NCI-H146 (cell line): ENCODE data around the gene ATG101.
A peak's percentile ranks its signal among the peaks of the same experiment; 100 is the strongest.

Experiments
- DNase-seq: peaks from one replicate; lab custom pipeline; 2025; lab: John Stamatoyannopoulos, UW

Gene ATG101

GRCh38 chr12:52079576-52080402, 10.0 kb downstream of the ATG101 start, which contains the start of gene SMIM41:
Gene SMIM41 (plus strand): TSS chr12:52079704. CDS start chr12:52079780, 76 bp downstream.
- DNase-seq: no peak

- no peak for DNase-seq
Measured at GRCh38 chr12:52080403-52081251, 10.8 kb downstream of the ATG101 start.

GRCh38 chr12:52081263-52081733, 11.5 kb downstream of the ATG101 start:
- DNase-seq: peak; percentile 76

- DNase-seq: no peak
Measured at GRCh38 chr12:52082026-52082668, 12.4 kb downstream of the ATG101 start.

GRCh38 chr12:52082669-52082987, 12.8 kb downstream of the ATG101 start:
- no peak for DNase-seq

- DNase-seq: peak; percentile 54
Measured at GRCh38 chr12:52082988-52083637, 13.3 kb downstream of the ATG101 start.

GRCh38 chr12:52083638-52083996, 13.8 kb downstream of the ATG101 start:
- no peak for DNase-seq

GRCh38 chr12:52084491-52085231, 14.9 kb downstream of the ATG101 start:
- DNase-seq: no peak

- DNase-seq: no peak
Measured at GRCh38 chr12:52085682-52086180, 16.0 kb downstream of the ATG101 start.

- no peak for DNase-seq
Measured at GRCh38 chr12:52086366-52086765, 16.6 kb downstream of the ATG101 start.

GRCh38 chr12:52086944-52087835, 17.4 kb downstream of the ATG101 start:
- no peak for DNase-seq

- no peak for DNase-seq
Measured at GRCh38 chr12:52087961-52088820, 18.4 kb downstream of the ATG101 start.

GRCh38 chr12:52089491-52089890, 19.7 kb downstream of the ATG101 start:
- DNase-seq: no peak

- peak; percentile 24 for DNase-seq
Measured at GRCh38 chr12:52090291-52090690, 20.5 kb downstream of the ATG101 start.

GRCh38 chr12:52091061-52091460, 21.3 kb downstream of the ATG101 start:
- DNase-seq: no peak

- peak; percentile 35 for DNase-seq
Measured at GRCh38 chr12:52091869-52092268, 22.1 kb downstream of the ATG101 start.

GRCh38 chr12:52093346-52093745, 23.6 kb downstream of the ATG101 start:
- DNase-seq: no peak

- no peak for DNase-seq
Measured at GRCh38 chr12:52096332-52097044, 26.7 kb downstream of the ATG101 start.
